HG02840 (cell line): ENCODE data around the gene LRRFIP2.
"Not testable (repeated sequence)": the region's sequence is repeated elsewhere in the genome, so short reads cannot be mapped to it uniquely, and the experiment has no call there.

Experiments
- ATAC-seq: cut with Tn5 transposase; IDR thresholded peaks from one replicate; pipeline ENCODE4 v1.9.1; 2021; ENCODE audit warnings: mild to moderate bottlenecking, moderate library complexity, moderate number of reproducible peaks; ENCODE audit not compliant: unreplicated experiment, low FRiP score

The LRRFIP2 gene

GRCh38 chr3:37146927-37147326, 27.5 kb downstream of the LRRFIP2 start:
- not testable (repeated sequence) for ATAC-seq

GRCh38 chr3:37145611-37146010, 28.8 kb downstream of the LRRFIP2 start:
- ATAC-seq = no peak

- ATAC-seq = no peak
Measured at GRCh38 chr3:37144806-37145205, 29.6 kb downstream of the LRRFIP2 start.

- no peak for ATAC-seq
Measured at GRCh38 chr3:37143821-37144220, 30.6 kb downstream of the LRRFIP2 start.

GRCh38 chr3:37141676-37142075, 32.7 kb downstream of the LRRFIP2 start:
- no peak for ATAC-seq

GRCh38 chr3:37140899-37141541, 33.4 kb downstream of the LRRFIP2 start:
- no peak for ATAC-seq

GRCh38 chr3:37139567-37140052, 34.8 kb downstream of the LRRFIP2 start:
- ATAC-seq = no peak

GRCh38 chr3:37138816-37139215, 35.6 kb downstream of the LRRFIP2 start:
- ATAC-seq = no peak

- no peak for ATAC-seq
Measured at GRCh38 chr3:37137516-37137915, 36.9 kb downstream of the LRRFIP2 start.

- no peak for ATAC-seq
Measured at GRCh38 chr3:37136067-37136466, 38.3 kb downstream of the LRRFIP2 start.

GRCh38 chr3:37135561-37135960, 38.8 kb downstream of the LRRFIP2 start:
- ATAC-seq = no peak

- ATAC-seq = no peak
Measured at GRCh38 chr3:37132334-37132733, 42.0 kb downstream of the LRRFIP2 start.

- ATAC-seq = no peak
Measured at GRCh38 chr3:37131860-37132144, 42.6 kb downstream of the LRRFIP2 start.

- ATAC-seq = no peak
Measured at GRCh38 chr3:37130984-37131859, 43.2 kb downstream of the LRRFIP2 start.

GRCh38 chr3:37130448-37130847, 43.9 kb downstream of the LRRFIP2 start:
- ATAC-seq = no peak

GRCh38 chr3:37129871-37130270, 44.5 kb downstream of the LRRFIP2 start:
- ATAC-seq = no peak

GRCh38 chr3:37127340-37127739, 47.0 kb downstream of the LRRFIP2 start:
- ATAC-seq = no peak

- no peak for ATAC-seq
Measured at GRCh38 chr3:37126856-37127255, 47.5 kb downstream of the LRRFIP2 start.

GRCh38 chr3:37125195-37126073, 48.9 kb downstream of the LRRFIP2 start:
- no peak for ATAC-seq

GRCh38 chr3:37124435-37124834, 49.9 kb downstream of the LRRFIP2 start:
- ATAC-seq = no peak

- no peak for ATAC-seq
Measured at GRCh38 chr3:37123292-37123691, 51.1 kb downstream of the LRRFIP2 start.
